GM06990 (cell line): ENCODE results near the gene CDH12.

Experiments
- DNase-seq: peaks from one replicate; pipeline ENCODE4 v3.0.0-alpha.2; 2011; ENCODE audit not compliant: insufficient read length; ENCODE audit errors: extremely low read depth
- H3K27me3 ChIP-seq: replicated peaks from 2 replicates; pipeline ENCODE4 v1.6.0; 2011; ENCODE audit warnings: low read length; ENCODE audit not compliant: control insufficient read depth, insufficient read depth
- H3K36me3 ChIP-seq: 2 replicates; pipeline ENCODE4 v1.5.1; 2011; ENCODE audit warnings: low read length; ENCODE audit not compliant: control insufficient read depth, insufficient read depth
- H3K4me3 ChIP-seq: replicated peaks from 2 replicates; pipeline ENCODE4 v1.5.1; 2011; ENCODE audit warnings: low read depth, mild to moderate bottlenecking, control low read depth, low read length
- TF ChIP-seq, protein P1 (sequence below): IDR thresholded peaks from 2 replicates; pipeline ENCODE4 v1.5.1; 2011; ENCODE audit warnings: low read length, control low read depth, mild to moderate bottlenecking, inconsistent platforms; ENCODE audit not compliant: insufficient read depth, poor library complexity, severe bottlenecking

CDH12 gene

DNA sequence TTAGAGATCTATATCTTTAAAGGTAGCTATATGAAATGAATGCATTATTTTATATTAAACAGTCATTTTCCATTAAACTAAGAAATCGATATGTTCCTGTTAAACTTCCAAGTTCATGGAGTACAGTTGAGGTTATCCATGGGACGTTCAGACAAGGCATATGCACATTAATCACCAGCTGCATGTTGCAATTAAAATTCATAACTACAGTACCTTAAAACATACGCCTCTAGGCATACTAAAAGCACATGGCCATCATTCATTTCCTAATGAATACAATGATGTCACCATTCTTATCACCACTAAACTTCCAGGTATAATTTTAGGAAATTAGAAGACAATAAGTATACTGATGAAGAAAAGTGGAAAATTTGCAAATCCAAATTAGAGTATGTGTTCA lies 174.3 kb downstream of the CDH12 start:
- TF ChIP-seq, protein P1, sequence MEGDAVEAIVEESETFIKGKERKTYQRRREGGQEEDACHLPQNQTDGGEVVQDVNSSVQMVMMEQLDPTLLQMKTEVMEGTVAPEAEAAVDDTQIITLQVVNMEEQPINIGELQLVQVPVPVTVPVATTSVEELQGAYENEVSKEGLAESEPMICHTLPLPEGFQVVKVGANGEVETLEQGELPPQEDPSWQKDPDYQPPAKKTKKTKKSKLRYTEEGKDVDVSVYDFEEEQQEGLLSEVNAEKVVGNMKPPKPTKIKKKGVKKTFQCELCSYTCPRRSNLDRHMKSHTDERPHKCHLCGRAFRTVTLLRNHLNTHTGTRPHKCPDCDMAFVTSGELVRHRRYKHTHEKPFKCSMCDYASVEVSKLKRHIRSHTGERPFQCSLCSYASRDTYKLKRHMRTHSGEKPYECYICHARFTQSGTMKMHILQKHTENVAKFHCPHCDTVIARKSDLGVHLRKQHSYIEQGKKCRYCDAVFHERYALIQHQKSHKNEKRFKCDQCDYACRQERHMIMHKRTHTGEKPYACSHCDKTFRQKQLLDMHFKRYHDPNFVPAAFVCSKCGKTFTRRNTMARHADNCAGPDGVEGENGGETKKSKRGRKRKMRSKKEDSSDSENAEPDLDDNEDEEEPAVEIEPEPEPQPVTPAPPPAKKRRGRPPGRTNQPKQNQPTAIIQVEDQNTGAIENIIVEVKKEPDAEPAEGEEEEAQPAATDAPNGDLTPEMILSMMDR, result no peak
- no peaks in the 10 kb centered on the region for H3K36me3 ChIP-seq
- no peaks in the 10 kb centered on the region for H3K27me3 ChIP-seq
- DNase-seq, result no peak
- no peak overlapping the region for H3K4me3 ChIP-seq

DNA sequence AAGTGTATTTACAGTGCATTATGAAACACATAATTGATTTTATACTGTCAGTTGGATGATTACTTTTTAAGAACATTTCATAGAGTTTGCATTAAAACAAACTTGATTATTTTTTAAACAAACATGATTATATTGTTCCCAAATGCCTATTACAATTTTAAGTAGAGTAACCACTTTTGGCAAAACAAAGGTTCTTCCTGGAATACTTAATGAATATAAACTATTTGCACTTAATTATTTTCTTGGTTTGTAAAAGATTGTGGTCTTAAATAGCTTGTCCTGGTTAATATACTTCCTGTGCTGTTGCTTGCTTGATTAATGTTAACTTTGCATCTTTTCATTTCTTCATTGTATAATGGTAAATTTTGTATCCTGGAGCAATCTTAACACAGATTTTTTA lies 180.0 kb downstream of the CDH12 start:
- no peaks in the 10 kb centered on the region for H3K27me3 ChIP-seq

DNA sequence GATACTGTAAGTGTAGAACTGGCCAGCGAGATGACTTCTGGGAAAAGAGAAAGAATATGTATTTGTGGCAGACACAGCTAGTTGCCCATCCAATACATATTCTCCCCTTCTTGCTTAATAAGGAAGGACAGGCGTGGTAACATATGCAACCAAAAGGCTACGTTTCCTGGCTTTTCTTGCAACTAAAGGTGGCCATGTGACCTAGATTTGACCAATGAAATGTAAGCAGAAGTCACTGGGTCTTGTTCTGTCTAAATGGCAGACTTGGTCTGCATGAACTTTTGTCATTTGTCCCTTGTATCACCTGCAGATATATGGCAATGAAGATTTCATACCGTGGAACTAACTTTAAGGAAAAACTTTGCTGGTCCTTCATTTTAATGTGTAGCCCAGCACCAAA lies 183.8 kb downstream of the CDH12 start:
- TF ChIP-seq, protein P1, result no peak
- H3K36me3 ChIP-seq, result no peaks in the 10 kb centered on the region

More for the DNA sequence above, 180.0 kb downstream of the CDH12 start:
- TF ChIP-seq, protein P1, result no peak
- no peak for DNase-seq
- no peak overlapping the region for H3K4me3 ChIP-seq
- no peaks in the 10 kb centered on the region for H3K36me3 ChIP-seq

DNA sequence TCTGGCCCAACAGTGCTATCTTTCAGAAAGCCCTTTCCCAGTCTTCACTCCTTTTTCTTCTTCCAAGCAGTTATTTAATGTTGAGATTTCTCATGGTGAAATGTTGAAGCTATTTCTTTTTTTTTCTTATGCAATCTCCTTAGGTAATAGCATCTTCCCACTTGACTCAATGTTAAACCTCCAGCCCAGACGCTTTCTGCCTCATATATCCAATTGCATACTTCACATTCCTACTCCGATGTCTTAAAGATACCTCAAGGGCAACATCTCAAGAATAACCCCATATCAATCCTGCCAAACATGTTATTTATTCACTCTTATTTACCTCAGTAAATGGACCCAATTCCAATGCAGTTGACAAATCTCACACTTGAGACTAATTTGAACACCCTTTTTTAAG lies 187.3 kb downstream of the CDH12 start:
- TF ChIP-seq, protein P1, result no peak
- no peak for DNase-seq
- Histone ChIP-seq H3K4me3 (no peak overlapping the region), H3K36me3 (no peaks in the 10 kb centered on the region), H3K27me3 (no peaks in the 10 kb centered on the region)

More for the DNA sequence above, 183.8 kb downstream of the CDH12 start:
- Histone ChIP-seq H3K4me3 (no peak overlapping the region), H3K27me3 (no peaks in the 10 kb centered on the region)
- no peak for DNase-seq

DNA sequence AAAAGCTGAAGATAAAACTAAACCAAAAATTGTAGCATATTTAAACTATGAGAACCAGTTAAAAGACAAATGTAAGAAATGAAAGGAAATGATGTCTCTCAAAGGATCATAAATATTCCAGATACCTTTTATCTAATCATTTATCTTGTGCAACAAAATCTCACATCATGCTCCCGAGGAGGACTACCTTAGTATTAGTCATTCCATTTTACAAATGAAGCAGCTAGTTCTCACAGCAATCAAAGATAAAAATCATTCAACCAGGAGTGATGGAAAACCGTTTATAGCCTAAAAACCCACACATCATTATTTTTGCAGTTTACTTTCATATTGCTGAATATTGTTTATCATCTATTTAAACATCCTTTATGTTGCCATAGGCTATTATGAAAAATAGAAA lies 190.0 kb downstream of the CDH12 start:
- no peak overlapping the region for H3K4me3 ChIP-seq
- TF ChIP-seq, protein P1, result no peak
- DNase-seq, result no peak
- no peaks in the 10 kb centered on the region for H3K27me3 ChIP-seq
- no peaks in the 10 kb centered on the region for H3K36me3 ChIP-seq

DNA sequence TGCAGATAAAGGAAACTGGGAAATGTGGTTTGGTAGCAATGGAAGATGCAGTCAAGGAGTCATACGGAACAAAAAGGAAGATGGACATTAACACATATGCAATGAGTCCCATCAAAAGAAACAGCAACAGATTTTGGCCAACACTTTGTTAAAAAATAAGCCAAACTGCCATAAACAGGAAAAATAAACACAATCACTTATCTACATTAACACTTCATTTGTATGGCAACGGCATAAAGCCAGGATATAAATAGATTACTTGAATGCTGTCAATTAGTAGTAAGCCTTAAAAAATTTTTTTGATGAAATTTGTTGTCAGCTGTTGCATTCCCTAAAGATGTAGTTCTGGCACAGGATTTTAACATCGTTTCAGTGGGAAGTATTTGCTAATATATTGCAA lies 190.8 kb downstream of the CDH12 start:
- TF ChIP-seq, protein P1, result no peak

More for the DNA sequence above, 190.8 kb downstream of the CDH12 start:
- no peaks in the 10 kb centered on the region for H3K36me3 ChIP-seq
- no peak overlapping the region for H3K4me3 ChIP-seq
- no peaks in the 10 kb centered on the region for H3K27me3 ChIP-seq
- no peak for DNase-seq
